GM12873 (cell line): ENCODE measurements around the gene TGFB3.

ENCODE experiments used
- TF ChIP-seq, protein P1 (sequence below): IDR thresholded peaks from 2 replicates; pipeline ENCODE4 v1.5.1; 2012; ENCODE audit warnings: low read depth, mild to moderate bottlenecking, moderate library complexity, low read length, control low read depth; ENCODE audit not compliant: insufficient read depth; ENCODE audit errors: missing control alignments

The TGFB3 gene

DNA sequence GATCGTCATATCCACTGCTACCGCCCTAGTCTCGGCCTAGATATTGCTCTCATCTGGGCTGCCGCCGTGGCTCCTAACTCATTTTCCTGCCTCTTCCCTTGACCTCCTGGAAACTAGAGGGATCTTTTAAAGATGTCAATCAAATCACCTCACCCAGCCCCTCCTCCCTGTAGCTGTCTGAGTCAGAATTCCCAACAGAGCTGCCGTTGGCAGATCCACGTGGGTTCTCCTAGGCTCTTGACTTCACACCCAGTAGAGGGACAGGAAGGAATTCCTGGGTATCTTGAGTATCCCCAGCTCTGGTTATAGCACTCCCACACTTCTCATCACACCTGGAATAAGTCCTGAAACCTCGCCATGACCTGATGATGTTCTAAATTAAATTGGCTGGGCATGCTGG lies 11.9 kb downstream of the TGFB3 start:
- TF ChIP-seq, protein P1, sequence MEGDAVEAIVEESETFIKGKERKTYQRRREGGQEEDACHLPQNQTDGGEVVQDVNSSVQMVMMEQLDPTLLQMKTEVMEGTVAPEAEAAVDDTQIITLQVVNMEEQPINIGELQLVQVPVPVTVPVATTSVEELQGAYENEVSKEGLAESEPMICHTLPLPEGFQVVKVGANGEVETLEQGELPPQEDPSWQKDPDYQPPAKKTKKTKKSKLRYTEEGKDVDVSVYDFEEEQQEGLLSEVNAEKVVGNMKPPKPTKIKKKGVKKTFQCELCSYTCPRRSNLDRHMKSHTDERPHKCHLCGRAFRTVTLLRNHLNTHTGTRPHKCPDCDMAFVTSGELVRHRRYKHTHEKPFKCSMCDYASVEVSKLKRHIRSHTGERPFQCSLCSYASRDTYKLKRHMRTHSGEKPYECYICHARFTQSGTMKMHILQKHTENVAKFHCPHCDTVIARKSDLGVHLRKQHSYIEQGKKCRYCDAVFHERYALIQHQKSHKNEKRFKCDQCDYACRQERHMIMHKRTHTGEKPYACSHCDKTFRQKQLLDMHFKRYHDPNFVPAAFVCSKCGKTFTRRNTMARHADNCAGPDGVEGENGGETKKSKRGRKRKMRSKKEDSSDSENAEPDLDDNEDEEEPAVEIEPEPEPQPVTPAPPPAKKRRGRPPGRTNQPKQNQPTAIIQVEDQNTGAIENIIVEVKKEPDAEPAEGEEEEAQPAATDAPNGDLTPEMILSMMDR, result no peak

DNA sequence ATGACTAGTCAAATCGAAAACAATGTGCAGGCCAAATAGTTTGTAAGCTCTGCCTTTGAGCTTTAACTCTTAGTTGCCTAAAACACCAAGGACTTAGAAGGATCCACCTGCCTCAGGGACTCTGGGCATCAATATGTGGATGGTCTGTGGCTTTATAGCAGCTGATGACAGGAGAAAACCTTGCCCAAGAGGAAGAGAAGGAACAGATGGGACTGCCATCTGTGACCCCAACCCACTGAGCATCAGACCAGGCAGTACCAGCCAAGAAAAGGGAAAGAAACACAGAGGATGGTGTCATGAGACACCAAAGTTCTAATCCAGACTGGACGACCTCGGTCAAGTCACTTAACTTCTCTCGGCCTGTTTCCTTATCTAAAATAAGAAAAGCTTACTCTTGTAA lies 12.7 kb downstream of the TGFB3 start:
- TF ChIP-seq, protein P1, result no peak

DNA sequence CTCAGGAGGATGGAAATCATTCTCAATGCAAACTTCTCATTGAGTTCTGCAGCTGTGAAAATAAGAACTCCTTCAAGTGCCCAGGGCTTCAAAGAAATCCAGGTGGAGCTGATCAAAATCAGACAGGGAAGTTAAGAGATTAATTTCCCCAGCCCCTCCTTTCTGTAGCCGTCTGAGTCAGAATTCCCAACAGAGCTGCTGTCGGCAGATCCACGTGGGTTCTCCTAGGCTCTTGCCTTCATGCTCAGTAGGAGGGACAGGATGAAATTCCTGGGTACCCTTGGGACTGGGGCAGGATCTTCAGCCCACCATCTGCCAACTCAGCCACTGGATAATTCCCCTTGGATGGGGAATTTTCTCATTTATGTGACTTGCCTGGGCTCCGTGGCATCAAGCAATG lies 13.3 kb downstream of the TGFB3 start:
- TF ChIP-seq, protein P1, result no peak

DNA sequence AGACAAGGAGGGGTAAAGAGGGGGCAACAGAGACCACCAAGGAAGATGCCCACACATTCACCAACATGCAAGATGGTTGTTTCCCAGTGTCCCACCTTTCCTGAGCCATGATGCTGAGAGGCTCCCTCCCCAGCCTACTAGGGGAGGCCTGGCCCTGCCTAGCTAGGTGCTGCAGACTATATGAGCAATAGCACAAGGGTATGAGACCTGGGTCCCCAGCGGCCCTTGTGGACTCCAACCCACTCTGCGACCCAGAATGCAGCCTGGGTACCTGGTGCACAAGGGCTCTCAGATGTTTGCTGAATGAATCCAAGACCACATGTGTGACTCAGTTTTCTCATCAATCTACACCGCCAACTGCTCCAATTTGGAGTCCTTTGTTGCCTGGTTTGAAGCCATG lies 13.9 kb downstream of the TGFB3 start:
- TF ChIP-seq, protein P1, result no peak

DNA sequence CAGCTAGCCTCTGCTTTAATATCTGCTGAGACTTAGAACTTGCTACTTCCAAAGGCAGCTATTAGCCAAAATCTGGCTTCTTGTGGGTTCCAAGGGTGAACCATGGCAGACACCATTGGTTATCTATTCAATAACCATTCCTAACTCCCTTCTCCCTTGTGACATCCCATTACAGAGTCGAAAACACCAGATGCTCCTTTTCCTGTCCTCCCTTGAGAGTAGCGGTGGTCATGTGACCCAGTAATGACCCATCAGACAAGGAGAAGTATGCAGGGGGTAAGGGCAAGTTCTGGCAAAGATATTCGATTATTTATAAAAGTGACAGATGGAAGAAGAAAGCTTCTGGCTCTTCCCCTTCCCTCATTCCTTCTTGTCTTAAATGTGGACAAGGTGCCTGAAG lies 20.1 kb downstream of the TGFB3 start:
- TF ChIP-seq, protein P1, result no peak

DNA sequence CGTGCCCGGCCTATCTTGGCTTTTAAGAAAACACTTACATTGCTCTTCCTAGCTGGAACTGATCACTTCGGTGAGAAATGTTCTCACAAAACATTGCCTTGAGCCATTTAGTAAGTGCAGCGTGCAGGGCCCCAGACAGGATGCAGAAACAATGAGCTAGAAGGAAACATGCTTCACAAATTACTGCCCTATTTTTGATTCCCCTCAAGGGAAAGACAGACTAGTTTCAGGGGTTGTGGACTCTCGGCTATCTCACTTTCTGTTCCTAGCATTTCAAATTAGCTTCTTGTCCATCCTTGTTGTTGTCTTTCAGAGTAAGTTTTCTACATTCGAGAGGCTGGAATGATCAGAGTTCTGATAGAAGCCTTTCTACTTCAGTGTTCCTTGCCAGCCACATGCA lies 21.6 kb downstream of the TGFB3 start:
- TF ChIP-seq, protein P1, result no peak

DNA sequence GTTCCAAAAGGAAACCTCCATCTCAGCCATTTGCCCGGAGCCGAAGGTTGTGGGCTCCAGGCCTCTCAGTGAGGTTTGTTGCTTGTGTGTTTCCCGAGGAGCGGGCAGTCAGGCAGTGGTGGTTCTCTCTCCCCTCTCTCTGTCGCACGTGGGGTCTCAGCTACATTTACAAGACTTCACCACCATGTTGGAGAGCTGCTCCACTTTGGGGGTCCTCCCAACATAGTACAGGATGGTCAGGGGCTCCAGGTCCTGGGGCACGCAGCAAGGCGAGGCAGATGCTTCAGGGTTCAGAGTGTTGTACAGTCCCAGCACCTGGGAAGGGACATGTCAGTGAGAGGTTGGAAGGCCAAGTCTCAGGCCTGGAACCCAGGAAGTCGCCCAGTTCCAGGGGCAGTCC lies 22.8 kb downstream of the TGFB3 start:
- TF ChIP-seq, protein P1, result no peak
